Measurements from ENCODE around the gene SCARB1.

DNA sequence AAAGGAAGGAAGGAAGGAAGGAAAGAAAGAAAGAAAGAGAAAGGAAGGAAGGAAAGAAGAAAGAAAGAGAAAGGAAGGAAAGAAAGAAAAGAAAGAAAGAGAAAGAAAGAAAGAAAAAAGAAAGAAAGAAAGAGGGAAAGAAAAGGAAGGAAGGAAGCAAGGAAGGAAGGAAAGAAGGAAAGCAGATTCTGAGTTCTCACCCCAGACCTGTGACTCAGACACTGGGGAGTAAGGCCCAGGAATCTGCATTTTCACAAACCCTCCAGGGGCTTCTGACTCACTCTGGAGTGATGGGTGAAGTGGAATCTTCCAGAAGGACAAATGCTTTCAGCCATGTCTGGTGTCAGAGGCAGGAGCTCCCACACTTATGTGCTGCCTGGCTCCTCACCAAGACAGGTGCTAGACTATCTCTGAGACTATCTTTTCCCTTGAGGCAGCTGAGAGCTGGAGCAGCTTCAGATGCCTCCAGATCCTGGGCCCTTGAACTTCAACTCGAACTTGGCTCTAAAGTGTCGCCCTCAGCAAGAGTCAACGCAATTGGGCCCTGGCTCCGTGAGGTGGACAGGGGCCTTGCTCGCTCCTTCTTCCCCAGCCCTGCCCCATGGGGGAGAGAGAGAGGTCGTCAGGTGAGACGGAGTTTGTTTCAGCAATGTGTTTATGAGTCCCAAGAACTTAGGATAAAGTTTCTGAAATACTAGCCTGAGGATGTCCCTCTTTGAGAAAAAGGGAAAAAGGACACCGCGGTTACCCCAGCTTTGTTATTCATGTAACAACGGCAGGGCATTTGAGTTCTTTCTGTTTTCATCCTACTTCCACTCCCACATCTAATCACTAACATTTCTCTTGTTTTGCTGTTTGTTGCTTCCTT lies 19.8 kb upstream of the SCARB1 start:
- TF ChIP-seq, protein P1, sequence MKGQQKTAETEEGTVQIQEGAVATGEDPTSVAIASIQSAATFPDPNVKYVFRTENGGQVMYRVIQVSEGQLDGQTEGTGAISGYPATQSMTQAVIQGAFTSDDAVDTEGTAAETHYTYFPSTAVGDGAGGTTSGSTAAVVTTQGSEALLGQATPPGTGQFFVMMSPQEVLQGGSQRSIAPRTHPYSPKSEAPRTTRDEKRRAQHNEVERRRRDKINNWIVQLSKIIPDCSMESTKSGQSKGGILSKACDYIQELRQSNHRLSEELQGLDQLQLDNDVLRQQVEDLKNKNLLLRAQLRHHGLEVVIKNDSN (IDR thresholded peaks at IDR 0.05): no peak
- no peak for TF ChIP-seq CEBPB (IDR thresholded peaks at IDR 0.05)
- TF ChIP-seq EP300 (IDR thresholded peaks at IDR 0.05; ENCODE audit: borderline replicate concordance): no peak
- no peak for TF ChIP-seq RAD21 (IDR thresholded peaks at IDR 0.05; ENCODE audit: low read depth)
- no peak for TF ChIP-seq EGR1 (IDR thresholded peaks at IDR 0.05)
- TF ChIP-seq, protein P2, sequence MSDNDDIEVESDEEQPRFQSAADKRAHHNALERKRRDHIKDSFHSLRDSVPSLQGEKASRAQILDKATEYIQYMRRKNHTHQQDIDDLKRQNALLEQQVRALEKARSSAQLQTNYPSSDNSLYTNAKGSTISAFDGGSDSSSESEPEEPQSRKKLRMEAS (IDR thresholded peaks at IDR 0.05): no peak
- TF ChIP-seq, protein P3, sequence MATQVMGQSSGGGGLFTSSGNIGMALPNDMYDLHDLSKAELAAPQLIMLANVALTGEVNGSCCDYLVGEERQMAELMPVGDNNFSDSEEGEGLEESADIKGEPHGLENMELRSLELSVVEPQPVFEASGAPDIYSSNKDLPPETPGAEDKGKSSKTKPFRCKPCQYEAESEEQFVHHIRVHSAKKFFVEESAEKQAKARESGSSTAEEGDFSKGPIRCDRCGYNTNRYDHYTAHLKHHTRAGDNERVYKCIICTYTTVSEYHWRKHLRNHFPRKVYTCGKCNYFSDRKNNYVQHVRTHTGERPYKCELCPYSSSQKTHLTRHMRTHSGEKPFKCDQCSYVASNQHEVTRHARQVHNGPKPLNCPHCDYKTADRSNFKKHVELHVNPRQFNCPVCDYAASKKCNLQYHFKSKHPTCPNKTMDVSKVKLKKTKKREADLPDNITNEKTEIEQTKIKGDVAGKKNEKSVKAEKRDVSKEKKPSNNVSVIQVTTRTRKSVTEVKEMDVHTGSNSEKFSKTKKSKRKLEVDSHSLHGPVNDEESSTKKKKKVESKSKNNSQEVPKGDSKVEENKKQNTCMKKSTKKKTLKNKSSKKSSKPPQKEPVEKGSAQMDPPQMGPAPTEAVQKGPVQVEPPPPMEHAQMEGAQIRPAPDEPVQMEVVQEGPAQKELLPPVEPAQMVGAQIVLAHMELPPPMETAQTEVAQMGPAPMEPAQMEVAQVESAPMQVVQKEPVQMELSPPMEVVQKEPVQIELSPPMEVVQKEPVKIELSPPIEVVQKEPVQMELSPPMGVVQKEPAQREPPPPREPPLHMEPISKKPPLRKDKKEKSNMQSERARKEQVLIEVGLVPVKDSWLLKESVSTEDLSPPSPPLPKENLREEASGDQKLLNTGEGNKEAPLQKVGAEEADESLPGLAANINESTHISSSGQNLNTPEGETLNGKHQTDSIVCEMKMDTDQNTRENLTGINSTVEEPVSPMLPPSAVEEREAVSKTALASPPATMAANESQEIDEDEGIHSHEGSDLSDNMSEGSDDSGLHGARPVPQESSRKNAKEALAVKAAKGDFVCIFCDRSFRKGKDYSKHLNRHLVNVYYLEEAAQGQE (IDR thresholded peaks at IDR 0.05; ENCODE audit: low read depth): no peak
- no peak for TF ChIP-seq TAF1 (IDR thresholded peaks at IDR 0.05; ENCODE audit: low read depth)

Measured in Ishikawa (cell line).